Pulmonary artery endothelial cell (primary cell): ENCODE results near the gene NR1I2. TPM values are rescaled to one million over a fixed set of nuclear protein-coding genes. Genes with fewer than 3 reads are reported as not detected.

Experiments used
- DNase-seq: peaks from one replicate; pipeline ENCODE4 v3.0.0-alpha.2; 2011; ENCODE audit warnings: low read depth, low spot score
- total RNA-seq: library from RNA; depleted of rRNA; stranded (reverse); fragments of >200 nt; gene quantifications from 2 replicates; pipeline ENCODE4 v1.2.3, GENCODE V29; 2014

Gene NR1I2
- total RNA-seq, 1 donor from 2014 or later: not detected

DNA sequence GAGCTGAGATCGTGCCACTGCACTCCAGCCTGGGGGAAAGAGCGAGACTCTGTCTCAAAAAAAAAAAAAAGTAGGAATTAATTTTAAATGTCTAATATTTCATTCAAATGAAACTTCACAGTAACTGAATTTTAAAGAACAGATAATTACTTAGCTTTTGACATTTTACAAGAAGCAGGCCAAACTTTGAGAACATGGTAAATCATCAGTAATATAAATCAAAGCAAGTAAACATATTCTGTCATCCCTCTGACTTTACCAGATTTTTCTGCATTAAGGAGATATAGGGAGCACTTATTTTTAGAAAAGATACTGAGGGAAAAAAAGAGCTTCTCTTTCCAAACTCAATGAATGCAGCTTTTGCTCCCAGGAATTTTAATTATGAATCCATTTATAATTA is 37.0 kb downstream of the NR1I2 start:
- DNase-seq: no peak

DNA sequence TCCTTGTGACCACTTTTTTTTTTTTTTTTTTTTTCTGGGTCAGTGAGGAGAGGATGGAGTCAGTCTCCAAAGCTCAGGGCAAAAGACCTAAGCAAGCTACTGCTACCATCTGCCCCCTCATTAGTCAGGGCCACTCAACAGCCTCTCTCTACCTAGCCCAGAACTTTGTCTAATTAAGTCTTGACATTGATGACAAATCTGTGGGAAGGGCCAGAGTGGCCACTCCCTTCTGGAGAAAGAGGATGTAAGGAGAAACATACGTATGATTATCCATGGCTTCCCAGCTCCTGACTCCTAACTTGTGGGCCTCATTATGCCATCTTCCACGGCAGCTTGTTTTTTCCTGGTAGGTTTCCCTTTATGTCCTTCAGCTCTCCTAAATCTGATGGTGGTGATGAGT is 37.9 kb downstream of the NR1I2 start:
- DNase-seq: no peak

DNA sequence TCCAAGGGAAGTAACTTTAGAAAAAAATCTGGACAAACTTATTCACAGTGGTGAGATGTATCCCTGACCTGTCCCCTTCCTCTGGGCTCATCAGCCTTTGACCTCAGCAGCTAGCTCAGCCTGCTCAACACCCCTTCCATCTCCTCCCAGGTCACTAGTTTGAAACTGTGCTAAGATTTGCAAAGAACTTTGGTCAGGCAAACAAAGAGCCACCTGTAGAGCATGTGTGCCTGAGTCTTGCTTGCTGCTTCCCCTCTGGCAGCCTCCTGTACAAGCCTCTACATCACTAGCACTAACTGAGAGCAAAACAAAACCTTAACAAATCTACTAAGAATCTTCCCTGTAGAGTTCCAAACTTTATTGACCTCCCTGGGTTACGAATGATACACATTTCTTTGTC is 43.9 kb downstream of the NR1I2 start:
- DNase-seq: no peak

- no peak for DNase-seq
Measured at GRCh38 chr3:119826711-119827608, 45.1 kb downstream of the NR1I2 start.

DNA sequence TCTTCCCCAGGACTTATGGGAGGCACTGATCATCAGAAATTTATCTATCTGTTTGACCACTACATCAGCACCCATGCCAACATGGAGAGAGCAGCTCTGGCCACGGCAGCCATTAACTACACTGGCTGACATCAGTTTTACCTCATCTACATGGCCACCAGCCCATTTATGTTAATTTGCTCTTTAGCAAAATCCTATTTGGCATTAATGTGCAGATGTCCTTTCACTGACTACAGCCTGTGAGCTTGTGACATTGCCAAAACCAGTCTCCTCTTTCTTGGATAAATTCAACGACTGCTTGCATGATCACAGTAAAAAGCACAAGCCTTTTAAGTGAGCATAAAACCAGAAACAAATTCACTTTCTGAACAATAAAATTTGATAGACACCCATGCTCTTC is 47.5 kb downstream of the NR1I2 start:
- no peak for DNase-seq

DNA sequence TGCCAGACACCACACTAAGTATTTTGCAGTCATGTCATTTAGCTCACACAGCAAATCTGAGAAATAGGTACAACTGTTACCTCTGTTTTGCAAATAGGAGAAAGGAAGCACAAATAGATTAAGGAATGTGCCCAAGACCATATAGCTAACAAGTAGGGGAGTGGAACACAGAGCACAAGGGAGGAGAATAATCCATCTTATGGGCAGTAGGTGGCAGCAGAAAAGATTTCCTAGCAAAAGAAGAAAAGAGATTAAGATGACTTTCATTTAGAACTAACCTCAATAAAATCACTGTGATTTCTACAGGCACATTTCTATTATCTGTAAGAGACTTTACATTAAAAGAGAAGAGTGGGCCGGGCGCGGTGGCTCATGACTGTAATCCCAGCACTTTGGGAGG is 49.1 kb downstream of the NR1I2 start:
- DNase-seq: no peak

DNA sequence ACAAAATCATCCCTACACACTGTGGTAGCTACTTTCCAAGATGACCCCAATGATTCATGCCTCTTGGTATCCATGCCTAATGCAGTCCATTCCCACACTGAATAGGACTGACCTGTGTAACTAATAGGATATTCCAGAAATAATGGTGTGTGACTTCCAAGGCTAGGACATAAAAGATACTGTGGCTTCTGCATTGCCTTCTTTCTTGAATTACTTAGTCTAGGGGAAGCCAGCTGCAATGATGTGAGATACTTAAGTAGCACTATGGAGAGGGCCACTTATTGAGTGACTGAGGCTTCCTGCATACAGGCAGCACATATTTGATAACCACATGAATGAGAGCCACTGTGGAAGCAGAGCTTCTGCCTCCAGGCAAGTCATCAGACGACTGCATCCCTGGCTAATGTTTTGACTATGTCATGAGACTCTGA is 50.1 kb downstream of the NR1I2 start:
- DNase-seq: no peak

- DNase-seq: no peak
Measured at GRCh38 chr3:119834754-119835370, 53.0 kb downstream of the NR1I2 start.

- DNase-seq: no peak
Measured at GRCh38 chr3:119835556-119835955, 53.7 kb downstream of the NR1I2 start.

DNA sequence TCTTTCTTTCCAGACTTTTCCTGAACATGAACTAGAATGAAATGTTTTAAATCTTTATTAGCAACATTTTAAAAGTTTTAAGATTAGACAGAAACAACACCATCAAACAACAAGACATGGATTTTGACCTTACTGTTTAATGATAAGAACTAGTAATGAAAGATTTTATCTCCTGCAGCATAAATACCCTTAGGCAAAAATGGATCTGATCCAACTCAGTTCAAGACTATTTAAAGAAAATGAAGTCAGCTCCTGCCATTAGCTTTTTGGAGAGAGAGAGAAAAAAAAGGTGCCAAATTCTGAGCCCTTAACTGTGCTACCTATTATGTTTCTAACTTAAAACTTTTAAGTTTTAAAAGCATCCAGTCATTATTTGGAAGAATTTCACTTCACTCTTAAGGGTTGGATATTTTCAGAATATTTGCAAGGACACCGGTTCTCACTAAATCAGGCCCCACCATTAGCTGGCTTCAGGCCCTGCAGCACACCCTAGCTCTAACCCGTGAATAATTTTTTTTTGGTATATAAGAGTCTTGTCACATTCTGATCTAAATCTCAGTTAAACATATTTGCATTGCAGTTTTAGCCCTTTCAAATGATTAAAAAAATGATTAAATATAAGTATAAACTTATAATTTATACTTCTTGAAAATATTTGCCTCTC is 60.0 kb downstream of the NR1I2 start:
- DNase-seq: no peak

- no peak for DNase-seq
Measured at GRCh38 chr3:119849126-119849525, 67.2 kb downstream of the NR1I2 start.

DNA sequence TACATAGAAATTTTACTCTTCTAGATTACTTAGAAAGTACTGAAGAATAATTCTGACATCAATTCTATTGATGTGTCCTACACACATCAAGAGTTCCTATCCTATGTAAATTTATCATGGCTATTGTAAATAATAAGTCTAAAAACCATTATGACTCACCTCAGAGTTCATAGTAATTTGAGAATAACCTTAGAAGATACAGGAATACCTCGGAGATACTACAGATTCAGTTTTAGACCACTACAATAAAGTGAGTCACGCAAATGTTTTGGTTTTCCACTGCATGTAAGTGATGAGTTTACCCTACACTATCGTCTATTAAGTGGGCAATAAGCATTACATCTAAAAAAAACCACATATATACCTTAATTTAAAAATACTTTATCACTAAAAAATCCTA is 74.8 kb downstream of the NR1I2 start:
- no peak for DNase-seq

DNA sequence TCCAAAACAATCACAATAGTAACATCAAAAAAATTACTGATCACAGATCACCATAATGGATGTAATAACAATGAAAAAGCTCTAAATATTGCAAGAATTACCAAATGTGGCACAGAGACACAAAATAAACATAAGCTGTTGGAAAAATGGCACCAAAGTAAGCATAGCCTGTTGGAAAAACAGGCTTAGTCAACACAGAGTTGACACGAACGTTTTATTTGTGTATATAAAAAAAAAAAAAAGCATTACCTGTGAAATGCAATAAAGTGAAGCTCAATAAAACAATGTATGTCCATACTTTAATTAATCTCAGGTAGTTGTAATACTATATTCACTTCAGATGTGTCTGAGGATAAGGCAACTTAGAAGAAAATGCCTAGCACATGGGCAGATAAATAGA is 77.1 kb downstream of the NR1I2 start:
- DNase-seq: no peak

- DNase-seq: no peak
Measured at GRCh38 chr3:119859728-119860127, 77.8 kb downstream of the NR1I2 start.

GRCh38 chr3:119861681-119862080 is 79.8 kb downstream of the NR1I2 start:
- no peak for DNase-seq

- DNase-seq: no peak
Measured at GRCh38 chr3:119862616-119863015, 80.7 kb downstream of the NR1I2 start.

- no peak for DNase-seq
Measured at GRCh38 chr3:119864476-119864875, 82.6 kb downstream of the NR1I2 start.

Other genes starting within 250 kb of the NR1I2 start
- gene CD80, start 222.5 kb upstream of the NR1I2 start, total RNA-seq: not detected in 2 replicates
- 6.3 and 8.3 TPM in 2 replicates for gene ADPRH, start 202.6 kb upstream of the NR1I2 start, total RNA-seq
- gene PLA1A, start 184.2 kb upstream of the NR1I2 start, total RNA-seq: 0.28 and 0.92 TPM in 2 replicates
- 0.07 and 0.11 TPM in 2 replicates for gene POPDC2, start 121.5 kb upstream of the NR1I2 start, total RNA-seq
- gene COX17, start 104.7 kb upstream of the NR1I2 start, total RNA-seq: 24.1 and 39.3 TPM in 2 replicates
- gene CFAP91, start 79.1 kb upstream of the NR1I2 start, total RNA-seq: 0.14 and 0.92 TPM in 2 replicates